Tibial artery (tissue), 4 donors: ENCODE measurements around the gene KLK4.

Source experiments
- DNase-seq, 2 donors: peaks; one replicate each; pipeline ENCODE4 v3.0.0-alpha.2; 2019
- H3K27ac ChIP-seq, 2 donors: fragments of 200-600 bp; sonication (generic) in 1 of 2; 1 replicate in 1 of 2; 2 replicates in 1 of 2; pipeline ENCODE4 v1.5.1; 2018 to 2019; ENCODE audit warnings: mild to moderate bottlenecking in 1 of 2
- H3K27me3 ChIP-seq, 2 donors: fragments of 200-600 bp; sonication (generic) in 1 of 2; one replicate each; pipeline versions ENCODE4 v1.5.1 to v1.6.0; 2016 to 2019
- H3K36me3 ChIP-seq, 3 donors: fragments of 200-600 bp; sonication (generic) in 2 of 3; one replicate each; pipeline ENCODE4 v1.5.1; 2016 to 2019; ENCODE audit warnings: mild to moderate bottlenecking in 2 of 3
- H3K4me1 ChIP-seq, 4 donors: fragments of 200-600 bp; sonication (generic) in 2 of 4; 1 replicate in 3 of 4; 2 replicates in 1 of 4; pipeline ENCODE4 v1.5.1; 2016 to 2019
- H3K4me3 ChIP-seq, 2 donors: fragments of 200-600 bp; sonication (generic) in 1 of 2; 1 replicate in 1 of 2; 2 replicates in 1 of 2; pipeline ENCODE4 v1.5.1; 2018 to 2019; ENCODE audit warnings: mild to moderate bottlenecking in 2 of 2
- H3K9me3 ChIP-seq, 3 donors: fragments of 200-600 bp; sonication (generic) in 1 of 3; one replicate each; pipeline ENCODE4 v1.5.1; 2016 to 2019
- intact Hi-C: fragments of 100-400 bp; cut with DNase I; formaldehyde crosslinking; loops from one replicate; pipeline ENCODE4 v1.15.0; 2023; ENCODE audit warnings: low total_unique reads
- TF ChIP-seq, protein P1 (sequence below), 2 experiments: fragments of 200-600 bp in 1 of 2; fragments of 450-650 bp in 1 of 2; IDR thresholded peaks; one replicate each; pipeline ENCODE4 v1.5.1; 2017 to 2019; ENCODE audit warnings: antibody characterized with exemption in 2 of 2, mild to moderate bottlenecking in 1 of 2, moderate library complexity in 1 of 2

The KLK4 gene

DNA sequence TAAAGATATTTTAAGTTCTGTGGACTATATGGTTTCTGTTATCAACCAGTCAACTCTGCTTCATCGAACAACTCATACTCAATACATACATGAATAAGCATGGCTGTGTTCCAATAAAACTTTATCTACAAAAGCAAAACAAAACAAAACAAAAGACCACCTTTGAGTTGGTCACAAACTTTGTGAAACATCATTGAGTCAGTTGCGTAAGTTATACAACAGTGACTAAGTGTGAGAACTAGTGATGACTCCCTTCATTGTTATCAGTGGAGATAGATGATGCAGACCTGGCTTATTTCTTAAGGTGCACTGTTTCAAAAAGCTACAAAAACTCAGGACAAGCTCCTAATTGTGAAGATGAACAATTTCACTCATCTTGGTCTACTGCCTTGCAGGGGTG is 14.5 kb upstream of the KLK4 start:
- intact Hi-C loops, result no loop called here
- Histone ChIP-seq H3K9me3 (no peaks in the 10 kb centered on the region), H3K27ac (no peak overlapping the region), H3K27me3 (peaks cover 0 to 30% of the 10 kb centered on the region in 2 donors), H3K36me3 (no peaks in the 10 kb centered on the region), H3K4me3 (no peak overlapping the region), H3K4me1 (peaks cover 0 to 9% (median 0%) of the 10 kb centered on the region in 4 donors)
- no peak for DNase-seq
- TF ChIP-seq, protein P1, sequence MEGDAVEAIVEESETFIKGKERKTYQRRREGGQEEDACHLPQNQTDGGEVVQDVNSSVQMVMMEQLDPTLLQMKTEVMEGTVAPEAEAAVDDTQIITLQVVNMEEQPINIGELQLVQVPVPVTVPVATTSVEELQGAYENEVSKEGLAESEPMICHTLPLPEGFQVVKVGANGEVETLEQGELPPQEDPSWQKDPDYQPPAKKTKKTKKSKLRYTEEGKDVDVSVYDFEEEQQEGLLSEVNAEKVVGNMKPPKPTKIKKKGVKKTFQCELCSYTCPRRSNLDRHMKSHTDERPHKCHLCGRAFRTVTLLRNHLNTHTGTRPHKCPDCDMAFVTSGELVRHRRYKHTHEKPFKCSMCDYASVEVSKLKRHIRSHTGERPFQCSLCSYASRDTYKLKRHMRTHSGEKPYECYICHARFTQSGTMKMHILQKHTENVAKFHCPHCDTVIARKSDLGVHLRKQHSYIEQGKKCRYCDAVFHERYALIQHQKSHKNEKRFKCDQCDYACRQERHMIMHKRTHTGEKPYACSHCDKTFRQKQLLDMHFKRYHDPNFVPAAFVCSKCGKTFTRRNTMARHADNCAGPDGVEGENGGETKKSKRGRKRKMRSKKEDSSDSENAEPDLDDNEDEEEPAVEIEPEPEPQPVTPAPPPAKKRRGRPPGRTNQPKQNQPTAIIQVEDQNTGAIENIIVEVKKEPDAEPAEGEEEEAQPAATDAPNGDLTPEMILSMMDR (IDR thresholded peaks at IDR 0.05), result no peak

DNA sequence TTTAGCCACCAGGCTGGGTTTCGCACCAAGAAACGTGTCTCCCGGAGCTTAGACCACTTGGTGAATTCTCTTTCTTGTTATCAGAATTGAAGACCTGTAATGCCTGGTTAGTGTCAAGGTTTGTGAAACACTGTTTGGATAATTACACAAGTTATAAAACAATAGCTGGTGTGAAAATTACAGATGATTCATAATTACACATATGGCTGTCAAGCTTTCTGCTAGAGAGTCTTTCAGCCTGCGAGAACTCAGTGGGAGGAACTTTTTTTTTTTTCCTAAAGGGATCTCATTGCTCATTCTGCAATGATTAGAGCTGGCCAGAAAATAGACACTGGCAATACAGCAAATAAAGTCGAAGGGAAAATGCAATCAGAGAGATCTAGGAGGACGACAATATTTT is 13.4 kb upstream of the KLK4 start:
- Histone ChIP-seq H3K27ac (no peak overlapping the region), H3K4me3 (no peak overlapping the region), H3K36me3 (no peaks in the 10 kb centered on the region), H3K27me3 (peaks cover 0 to 22% of the 10 kb centered on the region in 2 donors), H3K9me3 (no peaks in the 10 kb centered on the region), H3K4me1 (peaks cover 0 to 3% (median 0%) of the 10 kb centered on the region in 4 donors)
- intact Hi-C loops, result no loop called here
- TF ChIP-seq, protein P1 (IDR thresholded peaks at IDR 0.05), result no peak
- DNase-seq, result no peak

DNA sequence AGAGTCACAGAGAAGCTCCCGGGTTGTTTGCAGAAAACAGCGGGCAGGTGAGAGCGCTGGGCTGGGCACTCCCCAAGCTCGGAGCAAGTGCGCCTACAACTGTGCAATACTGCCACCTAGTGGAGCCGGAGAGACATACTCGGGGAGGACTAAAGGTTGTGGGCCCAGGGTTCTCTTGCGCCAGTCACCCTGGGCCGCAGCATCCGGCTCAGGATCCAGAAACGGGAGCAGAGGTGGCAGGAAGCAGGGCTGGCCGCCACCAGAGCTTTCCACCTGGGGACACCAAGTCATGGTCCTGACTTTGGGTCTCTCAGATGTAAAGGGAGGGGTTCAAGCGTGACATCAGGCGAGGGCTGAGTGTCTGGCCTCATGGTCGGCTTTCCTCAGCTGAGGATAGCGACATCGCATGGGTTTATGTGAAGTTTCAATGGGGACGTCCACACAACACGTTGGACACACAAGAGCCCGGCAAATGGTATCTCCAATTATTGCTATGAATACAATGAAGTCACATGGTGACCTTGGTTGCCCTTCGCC is 11.2 kb upstream of the KLK4 start:
- DNase-seq, result peak; percentile 28 to 68
- no peaks in the 10 kb centered on the region for H3K9me3 ChIP-seq
- no peak overlapping the region for H3K27ac ChIP-seq
- H3K27me3 ChIP-seq, result peaks cover 0 to 17% of the 10 kb centered on the region in 2 donors
- H3K4me3 ChIP-seq, result no peak overlapping the region
- peaks cover 0 to 3% (median 0%) of the 10 kb centered on the region in 4 donors for H3K4me1 ChIP-seq
- intact Hi-C loops, result no loop called here
- no peaks in the 10 kb centered on the region for H3K36me3 ChIP-seq
- TF ChIP-seq, protein P1 (IDR thresholded peaks at IDR 0.05), result peak; percentile 45 to 59

DNA sequence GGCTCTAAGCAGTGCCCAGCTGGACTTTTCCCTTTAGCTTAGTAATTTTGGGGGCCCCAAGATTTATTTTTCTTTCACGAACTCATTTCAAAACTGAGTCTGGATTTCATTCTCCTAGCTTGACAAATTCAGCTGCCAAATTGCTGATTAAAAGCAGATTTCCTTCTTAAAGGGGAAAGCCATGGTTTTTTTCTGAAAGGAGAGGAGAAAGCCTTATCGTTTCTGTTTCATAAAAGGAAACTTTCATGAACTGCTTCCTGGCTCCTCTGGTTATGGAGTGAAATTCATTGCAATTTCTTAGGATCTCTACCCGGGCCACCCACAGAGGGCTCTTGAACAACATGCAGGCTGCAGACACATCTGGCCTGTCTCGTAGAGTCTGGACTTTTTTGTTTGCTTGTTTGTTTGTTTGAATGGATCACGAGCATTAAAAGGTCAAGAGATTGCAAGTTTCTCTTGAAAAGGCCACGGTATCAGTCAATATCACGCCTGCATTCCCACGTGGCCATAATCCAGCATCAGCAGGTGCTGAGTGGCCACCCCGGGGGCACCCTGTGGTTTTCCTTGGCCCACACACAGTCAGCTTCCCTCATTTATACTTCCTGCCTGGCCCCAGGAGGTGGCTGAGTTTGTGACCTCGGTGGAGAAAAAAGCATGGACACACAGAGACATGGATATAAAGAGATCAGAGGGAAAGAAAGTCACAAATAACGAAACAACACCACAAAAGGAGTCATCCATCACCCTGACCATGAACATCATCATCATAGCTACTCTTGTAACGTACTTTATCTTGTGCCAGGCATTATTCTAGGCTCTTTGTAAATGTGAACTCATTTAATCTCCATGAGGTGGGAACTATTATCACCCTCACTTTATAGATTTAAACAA is 10.5 kb upstream of the KLK4 start:
- intact Hi-C loops, result no loop called here
- Histone ChIP-seq H3K27me3 (peaks cover 0 to 17% of the 10 kb centered on the region in 2 donors), H3K36me3 (no peaks in the 10 kb centered on the region), H3K4me3 (no peak overlapping the region), H3K9me3 (no peaks in the 10 kb centered on the region), H3K4me1 (peaks cover 0 to 3% (median 0%) of the 10 kb centered on the region in 4 donors), H3K27ac (no peak overlapping the region)
- TF ChIP-seq, protein P1 (IDR thresholded peaks at IDR 0.05), result no peak
- DNase-seq, result peak in 1 of 2 donors; percentile 31

DNA sequence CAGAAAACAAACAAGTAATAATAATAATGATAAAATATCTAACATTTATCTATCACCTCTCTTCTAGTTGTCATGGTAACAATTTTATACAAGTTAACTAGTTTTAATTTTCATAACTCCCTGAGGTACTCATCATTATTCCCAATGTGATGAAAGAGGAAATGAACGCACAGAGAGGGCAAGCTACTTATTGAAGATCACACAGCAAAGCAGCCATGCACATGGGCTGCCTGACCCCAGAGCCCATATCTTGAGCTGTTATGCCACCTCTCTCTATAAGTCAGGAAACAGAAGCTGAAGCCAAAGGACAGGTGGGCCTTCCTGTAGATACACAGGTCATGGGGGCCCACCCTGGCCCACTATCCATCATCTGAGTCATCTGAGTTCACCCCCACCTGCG is 4.9 kb upstream of the KLK4 start:
- DNase-seq, result no peak
- Histone ChIP-seq H3K9me3 (no peaks in the 10 kb centered on the region), H3K27me3 (peaks cover 0 to 32% of the 10 kb centered on the region in 2 donors), H3K27ac (no peak overlapping the region), H3K4me1 (no peaks in the 10 kb centered on the region), H3K36me3 (no peaks in the 10 kb centered on the region), H3K4me3 (no peak overlapping the region)
- intact Hi-C loops, result no loop called here
- TF ChIP-seq, protein P1 (IDR thresholded peaks at IDR 0.05), result no peak
